Activated CD4-positive, alpha-beta T cell treated with anti-CD3 and anti-CD28 coated beads, Interleukin-2, amount 50 U/mL, for 1 hour (primary cell): ENCODE measurements around the gene TTC39C.

Experiments
- DNase-seq: peaks from one replicate; pipeline ENCODE4 v3.0.0-alpha.2; 2020

TTC39C gene

GRCh38 chr18:24014062-24014985, at the start of gene TTC39C:
Gene TTC39C (plus strand): TSS chr18:24014754. CDS start chr18:24014872, 118 bp downstream.
- DNase-seq, result peak; percentile 76

DNA sequence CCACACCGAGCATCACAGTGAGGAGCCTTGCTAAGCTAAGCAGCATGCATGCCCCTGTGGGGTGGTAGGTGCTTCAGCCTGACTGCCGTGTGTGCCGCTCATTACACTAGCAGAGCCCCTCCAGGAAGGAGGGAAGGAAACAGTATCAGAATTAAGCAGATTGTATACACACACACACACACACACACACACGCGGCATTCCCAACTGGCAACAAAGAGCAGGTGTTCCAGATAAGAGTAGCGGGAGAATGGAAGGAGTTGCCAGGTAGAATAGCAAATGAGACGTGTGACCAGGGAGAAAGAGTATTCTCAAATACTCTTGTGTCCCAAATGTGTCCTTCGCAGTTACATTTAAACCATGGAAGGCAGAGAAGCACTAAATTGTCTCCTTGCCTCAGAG, 47.6 kb upstream of the TTC39C start:
- DNase-seq, result no peak

DNA sequence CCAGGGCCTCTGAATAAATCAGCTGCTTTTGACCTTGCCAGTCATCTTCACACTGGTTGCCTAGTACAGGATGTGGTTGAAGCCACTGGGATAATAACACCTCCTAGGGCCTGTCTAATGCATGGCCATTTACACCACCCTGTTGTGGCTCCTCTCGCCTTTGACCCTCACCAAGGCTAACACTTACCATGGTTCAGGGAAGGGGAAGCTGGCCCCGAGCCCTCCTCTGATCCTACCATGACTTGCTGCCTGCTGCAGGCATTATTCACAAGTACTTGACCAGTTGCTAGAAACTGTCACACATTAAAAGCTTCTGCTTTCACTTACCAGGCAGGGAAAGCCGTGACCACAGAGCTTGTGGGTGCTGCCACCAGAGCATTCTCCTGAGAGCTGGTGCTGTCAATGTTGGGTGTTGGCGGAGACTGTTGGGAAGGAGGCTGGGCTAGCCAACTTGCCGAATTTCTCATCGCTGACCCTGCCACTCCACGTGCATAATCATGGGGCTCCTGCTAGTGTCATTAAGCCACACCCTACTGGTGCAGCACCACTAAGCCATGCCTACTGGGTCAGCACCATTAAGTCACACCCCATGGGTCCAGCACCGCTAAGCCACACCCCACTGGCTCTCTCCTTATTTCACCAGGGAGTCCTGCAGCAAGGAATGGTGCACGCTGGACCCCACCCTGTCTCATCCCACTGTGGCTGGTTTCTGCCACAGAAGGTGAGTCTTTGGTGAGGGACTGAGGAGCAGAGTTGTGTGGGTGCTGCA, 47.0 kb upstream of the TTC39C start:
- no peak for DNase-seq

DNA sequence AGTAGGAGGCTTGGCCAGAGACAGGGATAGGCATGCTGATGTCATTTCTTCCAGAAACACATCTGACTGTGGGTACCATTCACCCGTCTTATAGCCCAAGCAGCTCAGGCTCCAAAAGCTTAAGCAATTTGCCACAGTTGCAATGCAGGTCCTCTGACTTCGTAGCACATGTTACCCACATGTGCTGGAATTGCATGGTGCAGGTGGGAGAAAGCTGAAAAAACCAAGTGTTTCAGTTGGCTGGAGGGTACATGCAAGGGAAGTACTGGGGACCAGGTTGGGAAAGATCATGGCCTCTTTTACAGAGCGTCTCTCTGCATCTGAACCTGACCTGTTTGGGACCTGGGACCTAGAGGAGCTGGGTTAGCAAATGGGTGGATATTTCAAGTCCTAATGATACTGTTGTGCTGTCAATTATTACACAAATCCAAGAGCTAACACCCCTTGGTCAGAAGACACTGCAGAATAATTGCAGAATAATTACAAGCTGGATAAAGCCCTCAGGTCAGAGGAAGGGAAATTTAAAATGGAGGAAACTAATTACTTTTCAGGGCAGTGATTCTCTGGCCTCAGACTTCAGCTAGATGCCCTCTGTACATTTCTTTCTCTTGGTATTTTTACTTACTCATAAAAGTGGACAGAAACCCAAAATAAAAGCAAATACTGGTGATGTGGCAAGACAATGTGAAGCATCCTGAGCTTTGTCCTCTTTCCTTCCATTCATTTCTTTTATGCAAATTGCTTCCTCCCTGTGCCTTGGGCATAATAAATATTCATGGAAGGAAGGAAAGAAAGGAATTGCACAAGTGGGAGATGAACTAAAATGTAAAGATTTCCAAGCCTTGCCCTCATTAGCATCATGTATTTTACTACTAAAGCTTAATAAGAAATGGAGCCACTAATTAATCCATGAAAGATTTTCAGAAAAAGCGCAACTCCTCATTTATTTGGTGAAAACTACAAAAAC, 45.6 kb upstream of the TTC39C start:
- DNase-seq, result no peak

DNA sequence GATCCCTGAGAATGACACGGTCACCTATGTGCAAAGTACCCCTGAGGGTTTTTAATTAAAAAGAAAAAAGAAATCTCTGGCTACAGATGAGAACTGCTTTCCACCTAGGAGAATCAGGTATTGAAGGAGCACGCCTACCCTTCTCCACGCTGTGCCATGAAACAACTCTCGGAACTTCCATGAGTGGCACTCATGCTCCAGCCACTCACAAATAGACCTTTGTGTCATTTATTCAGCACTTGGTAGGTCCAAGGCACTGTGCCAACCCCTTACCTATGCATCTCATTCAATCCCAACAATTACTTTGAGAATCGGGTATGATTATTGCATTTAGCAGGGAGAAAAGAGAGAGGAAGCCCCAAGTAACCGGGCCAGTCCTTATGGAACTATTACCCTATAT, 44.9 kb upstream of the TTC39C start:
- DNase-seq, result no peak

DNA sequence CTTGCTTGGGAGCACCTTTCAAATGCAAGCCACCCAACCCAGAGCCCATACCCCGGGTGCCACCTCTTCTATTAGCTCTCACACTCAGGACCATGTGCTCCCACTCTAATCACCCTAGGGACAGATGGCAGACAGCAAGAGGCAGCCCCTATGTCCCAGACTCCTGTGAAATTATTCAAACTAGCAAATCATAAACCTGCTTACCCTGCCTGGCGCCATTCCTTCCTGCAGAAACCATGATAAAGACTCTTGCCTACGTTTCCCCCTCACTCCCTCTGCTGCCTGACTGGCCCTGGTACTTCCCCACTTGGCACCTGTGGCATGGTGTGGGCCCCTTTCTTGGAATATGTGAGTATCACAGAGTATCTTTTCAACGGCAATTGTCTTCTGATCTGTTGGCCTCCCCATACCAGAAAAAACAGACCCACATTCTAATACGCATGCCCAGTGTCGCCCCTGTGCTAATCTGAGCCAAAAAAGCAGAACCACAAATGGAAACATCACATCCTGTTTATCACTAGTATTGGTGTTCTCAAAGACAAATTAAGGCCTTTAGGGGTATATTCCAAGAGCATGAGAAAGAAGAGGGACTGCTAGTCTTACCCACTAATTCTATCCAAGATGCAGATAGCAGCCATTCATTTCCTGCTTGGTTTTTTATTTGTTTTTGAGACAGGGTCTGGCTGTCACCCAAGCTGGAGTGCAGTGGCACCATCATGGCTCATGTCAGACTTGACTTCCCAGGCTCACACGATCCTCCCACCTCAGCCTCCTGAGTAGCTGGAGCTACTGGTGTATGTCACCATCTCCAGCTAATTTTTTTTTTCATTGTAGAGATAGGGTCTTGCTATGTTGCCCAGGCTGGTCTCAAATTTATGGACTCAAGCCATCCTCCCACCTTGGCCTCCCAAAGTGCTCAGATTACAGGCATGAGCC, 44.1 kb upstream of the TTC39C start:
- DNase-seq, result peak; percentile 62

GRCh38 chr18:23971097-23971440, 43.5 kb upstream of the TTC39C start:
- DNase-seq, result no peak

- DNase-seq, result no peak
Observed at GRCh38 chr18:23971666-23972230, 42.8 kb upstream of the TTC39C start.

- DNase-seq, result peak; percentile 16
Observed at GRCh38 chr18:23972453-23972852, 42.1 kb upstream of the TTC39C start.

GRCh38 chr18:23977103-23977502, 37.5 kb upstream of the TTC39C start:
- DNase-seq, result no peak

DNA sequence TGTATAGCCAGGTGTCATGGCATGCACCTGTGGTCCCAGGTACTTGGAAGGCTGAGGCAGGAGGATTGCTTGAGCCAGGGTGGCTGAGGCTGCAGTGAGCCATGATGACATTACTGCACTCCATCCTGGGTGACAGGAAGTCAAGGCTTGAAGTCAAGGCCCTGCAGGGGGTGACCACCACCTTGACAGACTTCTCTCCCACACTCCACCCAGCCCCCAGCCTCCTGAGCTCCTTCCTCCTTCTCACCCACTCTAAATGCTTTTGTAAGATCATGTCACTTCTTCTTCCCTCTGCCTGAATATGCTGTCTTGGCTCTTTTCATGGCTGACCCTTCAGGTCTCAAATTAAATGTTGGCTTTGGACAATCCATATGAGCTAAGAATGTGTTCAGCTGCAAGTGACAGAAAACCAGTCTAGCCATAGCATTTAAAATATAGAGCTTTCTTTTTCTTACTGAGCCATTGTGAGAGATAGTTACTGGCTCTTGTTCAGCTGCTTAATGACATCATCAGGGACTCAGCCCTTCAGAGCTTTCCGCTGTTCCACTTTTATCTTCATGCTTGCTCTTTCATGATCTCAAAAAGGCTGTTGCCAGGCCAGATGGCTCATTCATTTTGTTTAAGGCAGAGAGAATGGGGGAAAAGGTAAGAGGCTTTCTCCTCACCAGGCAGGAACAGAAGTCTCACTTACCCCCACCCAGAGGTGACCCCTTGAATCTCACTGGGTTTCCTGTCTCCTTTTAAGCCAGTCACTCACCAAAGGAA, 36.7 kb upstream of the TTC39C start:
- DNase-seq, result peak; percentile 16

GRCh38 chr18:23981369-23981980, 33.1 kb upstream of the TTC39C start:
- no peak for DNase-seq

GRCh38 chr18:23982155-23983079, 32.1 kb upstream of the TTC39C start:
- DNase-seq, result no peak

DNA sequence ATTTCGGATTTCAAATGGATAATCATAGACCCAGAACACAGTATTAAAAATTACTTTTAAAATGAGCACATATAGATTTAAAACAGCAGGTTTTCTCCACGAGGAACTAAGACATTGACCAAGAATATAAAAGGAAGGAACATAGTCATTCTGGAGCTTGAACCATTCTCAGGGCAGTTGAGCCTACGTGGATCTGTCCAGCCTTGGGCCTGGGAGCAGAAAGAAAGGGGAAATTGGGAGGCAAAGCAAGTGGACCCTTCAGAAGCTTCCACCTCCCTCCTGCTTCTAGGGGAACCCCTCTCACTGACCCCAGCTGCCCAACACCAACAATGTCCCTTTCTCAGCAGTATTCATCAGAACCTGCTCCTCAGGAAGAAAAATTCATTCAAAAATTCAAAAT, 31.4 kb upstream of the TTC39C start:
- no peak for DNase-seq

DNA sequence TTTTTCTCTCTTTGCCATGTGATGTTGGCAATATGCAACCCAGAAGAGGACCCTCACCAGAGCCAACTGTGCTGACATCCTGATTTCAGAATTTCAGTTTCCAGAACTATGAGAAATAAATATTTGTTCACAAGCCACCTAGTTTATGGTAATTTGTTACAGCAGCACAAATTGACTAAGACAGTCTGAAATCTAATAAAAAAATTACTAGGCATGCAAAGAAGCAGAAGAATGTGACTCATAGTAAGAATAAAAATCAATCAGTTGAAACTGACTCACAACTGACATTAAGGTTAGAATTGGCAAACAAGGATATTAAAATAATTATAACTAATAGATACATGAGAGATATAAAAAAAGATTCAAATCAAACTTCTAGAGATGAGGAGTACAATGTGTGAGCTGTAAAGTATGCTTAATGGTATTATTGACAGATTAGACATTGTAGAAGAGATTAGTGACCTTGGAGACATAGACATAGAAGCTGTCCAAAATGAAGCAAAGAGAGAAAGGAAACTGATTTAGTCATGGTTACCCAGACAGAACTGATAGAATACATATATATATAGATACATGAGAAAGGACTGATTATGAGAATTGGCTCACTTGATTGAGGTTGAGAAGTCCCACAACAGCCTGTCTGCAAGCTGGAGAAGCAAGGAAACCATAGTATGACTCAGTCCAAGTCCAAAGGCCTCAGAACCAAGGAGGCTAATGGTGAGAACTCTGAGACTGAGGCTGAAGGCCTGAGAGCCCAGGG, 27.8 kb upstream of the TTC39C start:
- no peak for DNase-seq

DNA sequence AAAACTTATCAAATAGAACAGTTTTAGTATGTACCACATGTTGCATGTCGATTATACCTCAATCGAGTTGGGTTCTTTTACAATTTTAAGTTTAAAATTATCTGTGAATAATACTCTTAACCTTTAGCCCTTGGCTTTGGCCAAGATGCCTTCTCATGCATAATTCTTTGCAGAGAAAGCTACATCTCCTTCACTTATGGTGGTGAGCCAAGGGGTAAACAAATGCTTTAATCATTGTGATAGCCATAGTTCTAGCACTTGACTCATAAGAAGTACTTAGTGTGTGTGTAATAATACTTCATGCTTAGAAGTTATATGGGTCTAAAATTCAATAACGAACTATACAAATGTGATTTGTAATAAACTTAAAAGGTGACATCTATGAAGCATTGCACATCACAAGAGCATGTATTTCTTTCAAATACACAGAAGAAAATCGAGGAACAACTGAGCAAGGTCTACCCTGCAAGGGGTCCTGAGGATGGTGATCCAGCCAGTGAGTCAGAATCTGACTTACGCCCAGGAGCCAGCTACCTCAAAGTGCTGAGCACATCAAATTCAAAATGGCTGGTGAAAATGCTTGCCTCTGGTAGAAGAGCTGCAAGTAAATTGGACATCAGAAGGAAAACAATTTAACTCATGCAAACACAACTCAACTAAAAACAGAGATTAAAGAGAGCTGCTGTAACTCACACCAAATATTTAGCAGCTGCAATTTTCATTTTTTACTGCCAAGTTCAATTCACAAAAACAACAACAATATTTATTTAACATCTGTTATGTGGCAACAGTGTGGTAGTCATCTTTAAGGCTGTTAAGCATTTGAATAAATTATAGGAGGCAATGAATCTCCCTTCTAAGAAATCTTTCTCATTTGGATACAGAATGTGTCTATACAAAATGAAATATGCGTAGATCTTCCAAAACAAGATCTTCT, 23.8 kb upstream of the TTC39C start:
- DNase-seq, result no peak
